ENCODE measurements around the gene UPK1A. TPM values are rescaled to one million over a fixed set of nuclear protein-coding genes. Genes with fewer than 3 reads are reported as not detected.
"Not testable (repeated sequence)": the region's sequence is repeated elsewhere in the genome, so short reads cannot be mapped to it uniquely, and the experiment has no call there.

Gene UPK1A
- total and polyA plus RNA-seq, 2 donors (not counting 1 experiment from before 2014, with no cell fraction given) = 0.16 TPM; not detected in 1

GRCh38 chr19:35675589-35676140 lies 9.3 kb downstream of the UPK1A start:
- no peak overlapping the region for H3K4me3 Mint-ChIP-seq
- H3K27me3 Mint-ChIP-seq = peaks cover 23% of the 10 kb centered on the region
- no peak overlapping the region for H3K27ac ChIP-seq (ENCODE audit: low read length in 2 of 2)
- H3K9ac ChIP-seq (ENCODE audit: low read length) = no peak overlapping the region
- ChIA-PET POLR2A (no interaction called here), CTCF (interaction anchor here (0.6 kb wide), 1 partner anchor 309 kb away, joined by 3 read pairs; no protein-coding TSS in a partner anchor)
- H3K36me3 ChIP-seq (replicated peaks in 1 of 2; ENCODE audit: control extremely low read depth in 1 of 2, control insufficient read depth in 1 of 2, extremely low read depth in 1 of 2, insufficient read depth in 2 of 2, low read length in 1 of 2) = no peaks in the 10 kb centered on the region
- H3K4me3 ChIP-seq (ENCODE audit: control extremely low read depth in 1 of 5, extremely low read depth in 1 of 5, insufficient read depth in 1 of 5, low read depth in 2 of 5, low read length in 4 of 5) = no peak overlapping the region
- no peaks in the 10 kb centered on the region for H3K9me3 Mint-ChIP-seq (ENCODE audit: insufficient read depth)
- H3K4me2 ChIP-seq (replicated peaks; ENCODE audit: low read depth, low read length, poor library complexity, severe bottlenecking) = no peak overlapping the region
- H4K20me1 ChIP-seq (ENCODE audit: control insufficient read depth, insufficient read depth, low read length, poor library complexity, severe bottlenecking) = no peaks in the 10 kb centered on the region
- H3K27me3 ChIP-seq (replicated peaks in 1 of 4; ENCODE audit: control extremely low read depth in 1 of 4, control insufficient read depth in 3 of 4, insufficient read depth in 4 of 4, low read length in 3 of 4) = peaks cover 0 to 28% (median 11%) of the 10 kb centered on the region in 4 experiments
- no peak for ATAC-seq (ENCODE audit: low read depth)
- WGBS (ENCODE audit: insufficient coverage) = 84% methylated on average over 15 of the region's 15 CpGs
- H3K4me1 ChIP-seq (ENCODE audit: control insufficient read depth in 2 of 2, insufficient read depth in 2 of 2, low read length in 2 of 2) = peaks cover 8 to 9% of the 10 kb centered on the region in 2 donors
- TF ChIP-seq EZH2 (IDR thresholded peaks at IDR 0.05; ENCODE audit: borderline replicate concordance, insufficient read depth, low read depth, low read length, poor library complexity, severe bottlenecking) (no peak), CTCF (IDR thresholded peaks at IDR 0.05) (no peak)
- intact Hi-C loops (cut with micrococcal nuclease) = no loop called here
- H3K27ac Mint-ChIP-seq = no peak overlapping the region
- no peak for DNase-seq
- no peak overlapping the region for H2AFZ ChIP-seq (ENCODE audit: insufficient read depth, low read depth, low read length, poor library complexity, severe bottlenecking)
- peaks cover 0 to 11% (median 0%) of the 10 kb centered on the region in 3 donors for H3K9me3 ChIP-seq (ENCODE audit: control extremely low read depth in 1 of 3, control insufficient read depth in 2 of 3, insufficient read depth in 1 of 3, low read length in 2 of 3)
- H3K79me2 ChIP-seq (ENCODE audit: control insufficient read depth, insufficient read depth, low read length) = no peaks in the 10 kb centered on the region
- peaks cover 7% of the 10 kb centered on the region for H3K4me1 Mint-ChIP-seq

- H3K4me2 ChIP-seq (replicated peaks; ENCODE audit: low read depth, low read length, poor library complexity, severe bottlenecking) = no peak overlapping the region
- Mint-ChIP-seq H3K9me3 (ENCODE audit: insufficient read depth) (no peaks in the 10 kb centered on the region), H3K4me3 (no peak overlapping the region), H3K27me3 (no peaks in the 10 kb centered on the region), H3K4me1 (no peaks in the 10 kb centered on the region), H3K27ac (no peak overlapping the region)
- TF ChIP-seq CTCF (IDR thresholded peaks at IDR 0.05) (no peak), EZH2 (IDR thresholded peaks at IDR 0.05; ENCODE audit: borderline replicate concordance, insufficient read depth, low read depth, low read length, poor library complexity, severe bottlenecking) (no peak)
- DNase-seq = no peak
- H3K4me1 ChIP-seq (ENCODE audit: control insufficient read depth in 2 of 2, insufficient read depth in 2 of 2, low read length in 2 of 2) = no peaks in the 10 kb centered on the region
- POLR2A ChIA-PET = no interaction called here
- no peaks in the 10 kb centered on the region for H3K27me3 ChIP-seq (replicated peaks in 1 of 4; ENCODE audit: control extremely low read depth in 1 of 4, control insufficient read depth in 3 of 4, insufficient read depth in 4 of 4, low read length in 3 of 4)
- H3K9me3 ChIP-seq (ENCODE audit: control extremely low read depth in 1 of 3, control insufficient read depth in 2 of 3, insufficient read depth in 1 of 3, low read length in 2 of 3) = no peaks in the 10 kb centered on the region
- no peaks in the 10 kb centered on the region for H4K20me1 ChIP-seq (ENCODE audit: control insufficient read depth, insufficient read depth, low read length, poor library complexity, severe bottlenecking)
- no peak overlapping the region for H3K9ac ChIP-seq (ENCODE audit: low read length)
- H3K79me2 ChIP-seq (ENCODE audit: control insufficient read depth, insufficient read depth, low read length) = no peaks in the 10 kb centered on the region
- no CpG with 5 or more reads among the region's 4 CpGs for WGBS (ENCODE audit: insufficient coverage)
- H2AFZ ChIP-seq (ENCODE audit: insufficient read depth, low read depth, low read length, poor library complexity, severe bottlenecking) = no peak overlapping the region
- intact Hi-C loops (cut with micrococcal nuclease) = loop anchor here (5.0 kb wide), 1 partner anchor 67 kb away; the partner anchor contains the start of genes HSPB6 and PROSER3
- H3K27ac ChIP-seq (ENCODE audit: low read length in 2 of 2) = no peak overlapping the region
- H3K36me3 ChIP-seq (replicated peaks in 1 of 2; ENCODE audit: control extremely low read depth in 1 of 2, control insufficient read depth in 1 of 2, extremely low read depth in 1 of 2, insufficient read depth in 2 of 2, low read length in 1 of 2) = no peaks in the 10 kb centered on the region
- H3K4me3 ChIP-seq (ENCODE audit: control extremely low read depth in 1 of 5, extremely low read depth in 1 of 5, insufficient read depth in 1 of 5, low read depth in 2 of 5, low read length in 4 of 5) = no peak overlapping the region
- no peak for ATAC-seq (ENCODE audit: low read depth)
- CTCF ChIA-PET = no interaction called here
Measured at GRCh38 chr19:35689836-35690235, 23.5 kb downstream of the UPK1A start.

- H3K4me2 ChIP-seq (replicated peaks; ENCODE audit: low read depth, low read length, poor library complexity, severe bottlenecking); H3K4me1 ChIP-seq (ENCODE audit: control insufficient read depth in 2 of 2, insufficient read depth in 2 of 2, low read length in 2 of 2); H3K9me3 ChIP-seq (ENCODE audit: control extremely low read depth in 1 of 3, control insufficient read depth in 2 of 3, insufficient read depth in 1 of 3, low read length in 2 of 3); H3K27me3 ChIP-seq (replicated peaks in 1 of 4; ENCODE audit: control extremely low read depth in 1 of 4, control insufficient read depth in 3 of 4, insufficient read depth in 4 of 4, low read length in 3 of 4); DNase-seq; H3K4me1 Mint-ChIP-seq; H2AFZ ChIP-seq (ENCODE audit: insufficient read depth, low read depth, low read length, poor library complexity, severe bottlenecking); H3K4me3 Mint-ChIP-seq; H3K27ac ChIP-seq (ENCODE audit: low read length in 2 of 2); H3K9me3 Mint-ChIP-seq (ENCODE audit: insufficient read depth); H3K36me3 ChIP-seq (replicated peaks in 1 of 2; ENCODE audit: control extremely low read depth in 1 of 2, control insufficient read depth in 1 of 2, extremely low read depth in 1 of 2, insufficient read depth in 2 of 2, low read length in 1 of 2); ATAC-seq (ENCODE audit: low read depth); H3K27ac Mint-ChIP-seq; POLR2A ChIA-PET; H3K9ac ChIP-seq (ENCODE audit: low read length); H3K79me2 ChIP-seq (ENCODE audit: control insufficient read depth, insufficient read depth, low read length); CTCF ChIA-PET; H3K27me3 Mint-ChIP-seq; H3K4me3 ChIP-seq (ENCODE audit: control extremely low read depth in 1 of 5, extremely low read depth in 1 of 5, insufficient read depth in 1 of 5, low read depth in 2 of 5, low read length in 4 of 5); H4K20me1 ChIP-seq (ENCODE audit: control insufficient read depth, insufficient read depth, low read length, poor library complexity, severe bottlenecking): not testable (repeated sequence)
- intact Hi-C loops (cut with micrococcal nuclease) = loop anchor here (5.0 kb wide), 1 partner anchor 66 kb away; the partner anchor contains the start of genes HSPB6 and PROSER3
- 96% methylated on average over 37 of the region's 37 CpGs for WGBS (ENCODE audit: insufficient coverage)
Measured at GRCh38 chr19:35691106-35691505, 24.8 kb downstream of the UPK1A start.

Measured in B cell (primary cell).